ENCODE measurements around the gene KLC1. TPM values are rescaled to one million over a fixed set of nuclear protein-coding genes. Genes with fewer than 3 reads are reported as not detected.

The KLC1 gene
- total and polyA plus RNA-seq, 2 of the 13 experiments (the other 11 are each of a cell fraction or from before 2014, with no cell fraction given): 53.2 to 63.5 TPM

DNA sequence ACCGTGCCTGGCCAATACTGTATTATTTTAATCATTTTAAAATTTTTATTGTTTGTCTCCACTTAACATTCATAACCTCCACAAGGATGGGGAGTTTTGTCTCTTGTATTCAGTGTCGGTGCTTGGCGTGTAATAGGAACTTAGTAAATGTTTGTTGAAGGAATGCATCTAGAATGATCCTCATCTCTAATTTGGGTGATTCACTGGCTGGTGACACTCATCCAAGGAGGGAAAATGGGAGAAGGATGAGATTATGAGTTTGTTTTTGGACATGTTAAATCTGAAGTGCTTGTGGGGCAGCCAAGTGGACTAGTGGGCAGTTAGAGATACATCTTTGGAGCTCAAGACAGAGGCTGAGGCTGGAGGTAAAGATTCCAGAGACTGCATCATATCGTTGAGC lies 5.1 kb downstream of the KLC1 start:
- ChIA-PET CTCF (ENCODE audit: low intra/inter-chr PET ratio, low total read pairs) (no interaction called here), POLR2A (interaction anchor here (0.6 kb wide), 1 partner anchor 16 kb away, joined by 3 read pairs; no protein-coding TSS in a partner anchor)
- H2AFZ ChIP-seq (ENCODE audit: low read length): no peak overlapping the region
- H3K79me2 ChIP-seq (ENCODE audit: insufficient read depth, low read length): peaks cover 83% of the 10 kb centered on the region
- H3K27ac ChIP-seq (ENCODE audit: extremely low read length, insufficient read depth, low read length): no peak overlapping the region
- WGBS (ENCODE audit: low lambda C conversion rate): 96% methylated on average over 4 of the region's 4 CpGs
- ATAC-seq (no peak), DNase-seq (ENCODE audit: low spot score) (no peak), FAIRE-seq (no peak)
- H3K4me3 ChIP-seq (replicated peaks in 1 of 3; ENCODE audit: insufficient read depth in 1 of 3, low read depth in 2 of 3, low read length in 3 of 3): no peak overlapping the region
- in situ Hi-C loops (cut with HindIII; ENCODE audit: extremely low pct_ligation_motif_present, low pct_unique_long_range_greater_than_20kb): no loop called here
- H3K9ac ChIP-seq (ENCODE audit: insufficient read depth, low read depth, low read length): no peak overlapping the region
- H3K9me3 ChIP-seq (ENCODE audit: low read length): no peaks in the 10 kb centered on the region
- no peaks in the 10 kb centered on the region; a peak in 1 of 5 replicates for H3K27me3 ChIP-seq (ENCODE audit: control insufficient read depth in 1 of 2, insufficient read depth in 2 of 2, low read length in 2 of 2)
- H4K20me1 ChIP-seq (ENCODE audit: insufficient read depth, low read length): peaks cover 38% of the 10 kb centered on the region
- H3K4me2 ChIP-seq (ENCODE audit: low read depth, low read length): no peak overlapping the region
- intact Hi-C loops (cut with micrococcal nuclease; ENCODE audit: unreplicated experiment): no loop called here
- TF ChIP-seq, protein P1, sequence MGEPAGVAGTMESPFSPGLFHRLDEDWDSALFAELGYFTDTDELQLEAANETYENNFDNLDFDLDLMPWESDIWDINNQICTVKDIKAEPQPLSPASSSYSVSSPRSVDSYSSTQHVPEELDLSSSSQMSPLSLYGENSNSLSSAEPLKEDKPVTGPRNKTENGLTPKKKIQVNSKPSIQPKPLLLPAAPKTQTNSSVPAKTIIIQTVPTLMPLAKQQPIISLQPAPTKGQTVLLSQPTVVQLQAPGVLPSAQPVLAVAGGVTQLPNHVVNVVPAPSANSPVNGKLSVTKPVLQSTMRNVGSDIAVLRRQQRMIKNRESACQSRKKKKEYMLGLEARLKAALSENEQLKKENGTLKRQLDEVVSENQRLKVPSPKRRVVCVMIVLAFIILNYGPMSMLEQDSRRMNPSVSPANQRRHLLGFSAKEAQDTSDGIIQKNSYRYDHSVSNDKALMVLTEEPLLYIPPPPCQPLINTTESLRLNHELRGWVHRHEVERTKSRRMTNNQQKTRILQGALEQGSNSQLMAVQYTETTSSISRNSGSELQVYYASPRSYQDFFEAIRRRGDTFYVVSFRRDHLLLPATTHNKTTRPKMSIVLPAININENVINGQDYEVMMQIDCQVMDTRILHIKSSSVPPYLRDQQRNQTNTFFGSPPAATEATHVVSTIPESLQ (CRISPR knock-in tag; conservative IDR thresholded peaks at IDR 0.05): no peak
- no peak for TF ChIP-seq ZNF24 (IDR thresholded peaks at IDR 0.05)
- TF ChIP-seq, protein P2, sequence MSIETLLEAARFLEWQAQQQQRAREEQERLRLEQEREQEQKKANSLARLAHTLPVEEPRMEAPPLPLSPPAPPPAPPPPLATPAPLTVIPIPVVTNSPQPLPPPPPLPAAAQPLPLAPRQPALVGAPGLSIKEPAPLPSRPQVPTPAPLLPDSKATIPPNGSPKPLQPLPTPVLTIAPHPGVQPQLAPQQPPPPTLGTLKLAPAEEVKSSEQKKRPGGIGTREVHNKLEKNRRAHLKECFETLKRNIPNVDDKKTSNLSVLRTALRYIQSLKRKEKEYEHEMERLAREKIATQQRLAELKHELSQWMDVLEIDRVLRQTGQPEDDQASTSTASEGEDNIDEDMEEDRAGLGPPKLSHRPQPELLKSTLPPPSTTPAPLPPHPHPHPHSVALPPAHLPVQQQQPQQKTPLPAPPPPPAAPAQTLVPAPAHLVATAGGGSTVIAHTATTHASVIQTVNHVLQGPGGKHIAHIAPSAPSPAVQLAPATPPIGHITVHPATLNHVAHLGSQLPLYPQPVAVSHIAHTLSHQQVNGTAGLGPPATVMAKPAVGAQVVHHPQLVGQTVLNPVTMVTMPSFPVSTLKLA (IDR thresholded peaks at IDR 0.05): no peak
- TF ChIP-seq SPEN (CRISPR knock-in tag; IDR thresholded peaks at IDR 0.05; ENCODE audit: low read depth): no peak
- TF ChIP-seq ZSCAN22 (CRISPR knock-in tag; IDR thresholded peaks at IDR 0.05): no peak
- TF ChIP-seq, protein P3, sequence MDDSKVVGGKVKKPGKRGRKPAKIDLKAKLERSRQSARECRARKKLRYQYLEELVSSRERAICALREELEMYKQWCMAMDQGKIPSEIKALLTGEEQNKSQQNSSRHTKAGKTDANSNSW (CRISPR knock-in tag; IDR thresholded peaks at IDR 0.05; ENCODE audit: borderline replicate concordance): no peak
- TF ChIP-seq SALL1 (CRISPR knock-in tag; IDR thresholded peaks at IDR 0.05): no peak
- TF ChIP-seq RARA (CRISPR knock-in tag; IDR thresholded peaks at IDR 0.05): no peak
- TF ChIP-seq, protein P4, sequence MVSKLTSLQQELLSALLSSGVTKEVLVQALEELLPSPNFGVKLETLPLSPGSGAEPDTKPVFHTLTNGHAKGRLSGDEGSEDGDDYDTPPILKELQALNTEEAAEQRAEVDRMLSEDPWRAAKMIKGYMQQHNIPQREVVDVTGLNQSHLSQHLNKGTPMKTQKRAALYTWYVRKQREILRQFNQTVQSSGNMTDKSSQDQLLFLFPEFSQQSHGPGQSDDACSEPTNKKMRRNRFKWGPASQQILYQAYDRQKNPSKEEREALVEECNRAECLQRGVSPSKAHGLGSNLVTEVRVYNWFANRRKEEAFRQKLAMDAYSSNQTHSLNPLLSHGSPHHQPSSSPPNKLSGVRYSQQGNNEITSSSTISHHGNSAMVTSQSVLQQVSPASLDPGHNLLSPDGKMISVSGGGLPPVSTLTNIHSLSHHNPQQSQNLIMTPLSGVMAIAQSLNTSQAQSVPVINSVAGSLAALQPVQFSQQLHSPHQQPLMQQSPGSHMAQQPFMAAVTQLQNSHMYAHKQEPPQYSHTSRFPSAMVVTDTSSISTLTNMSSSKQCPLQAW (CRISPR knock-in tag; IDR thresholded peaks at IDR 0.05): no peak
- TF ChIP-seq, protein P5, sequence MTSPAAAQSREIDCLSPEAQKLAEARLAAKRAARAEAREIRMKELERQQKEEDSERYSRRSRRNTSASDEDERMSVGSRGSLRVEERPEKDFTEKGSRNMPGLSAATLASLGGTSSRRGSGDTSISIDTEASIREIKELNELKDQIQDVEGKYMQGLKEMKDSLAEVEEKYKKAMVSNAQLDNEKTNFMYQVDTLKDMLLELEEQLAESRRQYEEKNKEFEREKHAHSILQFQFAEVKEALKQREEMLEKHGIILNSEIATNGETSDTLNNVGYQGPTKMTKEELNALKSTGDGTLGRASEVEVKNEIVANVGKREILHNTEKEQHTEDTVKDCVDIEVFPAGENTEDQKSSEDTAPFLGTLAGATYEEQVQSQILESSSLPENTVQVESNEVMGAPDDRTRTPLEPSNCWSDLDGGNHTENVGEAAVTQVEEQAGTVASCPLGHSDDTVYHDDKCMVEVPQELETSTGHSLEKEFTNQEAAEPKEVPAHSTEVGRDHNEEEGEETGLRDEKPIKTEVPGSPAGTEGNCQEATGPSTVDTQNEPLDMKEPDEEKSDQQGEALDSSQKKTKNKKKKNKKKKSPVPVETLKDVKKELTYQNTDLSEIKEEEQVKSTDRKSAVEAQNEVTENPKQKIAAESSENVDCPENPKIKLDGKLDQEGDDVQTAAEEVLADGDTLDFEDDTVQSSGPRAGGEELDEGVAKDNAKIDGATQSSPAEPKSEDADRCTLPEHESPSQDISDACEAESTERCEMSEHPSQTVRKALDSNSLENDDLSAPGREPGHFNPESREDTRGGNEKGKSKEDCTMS (CRISPR knock-in tag; conservative IDR thresholded peaks at IDR 0.05): no peak
- TF ChIP-seq ZNF234 (CRISPR knock-in tag; conservative IDR thresholded peaks at IDR 0.05): no peak
- no peak for TF ChIP-seq SIX1 (CRISPR knock-in tag; IDR thresholded peaks at IDR 0.05; ENCODE audit: borderline replicate concordance)
- TF ChIP-seq, protein P6, sequence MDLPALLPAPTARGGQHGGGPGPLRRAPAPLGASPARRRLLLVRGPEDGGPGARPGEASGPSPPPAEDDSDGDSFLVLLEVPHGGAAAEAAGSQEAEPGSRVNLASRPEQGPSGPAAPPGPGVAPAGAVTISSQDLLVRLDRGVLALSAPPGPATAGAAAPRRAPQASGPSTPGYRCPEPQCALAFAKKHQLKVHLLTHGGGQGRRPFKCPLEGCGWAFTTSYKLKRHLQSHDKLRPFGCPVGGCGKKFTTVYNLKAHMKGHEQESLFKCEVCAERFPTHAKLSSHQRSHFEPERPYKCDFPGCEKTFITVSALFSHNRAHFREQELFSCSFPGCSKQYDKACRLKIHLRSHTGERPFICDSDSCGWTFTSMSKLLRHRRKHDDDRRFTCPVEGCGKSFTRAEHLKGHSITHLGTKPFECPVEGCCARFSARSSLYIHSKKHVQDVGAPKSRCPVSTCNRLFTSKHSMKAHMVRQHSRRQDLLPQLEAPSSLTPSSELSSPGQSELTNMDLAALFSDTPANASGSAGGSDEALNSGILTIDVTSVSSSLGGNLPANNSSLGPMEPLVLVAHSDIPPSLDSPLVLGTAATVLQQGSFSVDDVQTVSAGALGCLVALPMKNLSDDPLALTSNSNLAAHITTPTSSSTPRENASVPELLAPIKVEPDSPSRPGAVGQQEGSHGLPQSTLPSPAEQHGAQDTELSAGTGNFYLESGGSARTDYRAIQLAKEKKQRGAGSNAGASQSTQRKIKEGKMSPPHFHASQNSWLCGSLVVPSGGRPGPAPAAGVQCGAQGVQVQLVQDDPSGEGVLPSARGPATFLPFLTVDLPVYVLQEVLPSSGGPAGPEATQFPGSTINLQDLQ (CRISPR knock-in tag; IDR thresholded peaks at IDR 0.05): no peak
- no peak for TF ChIP-seq MBNL3 (CRISPR knock-in tag; conservative IDR thresholded peaks at IDR 0.05)
- TF ChIP-seq RBM22 (optimal IDR thresholded peaks at IDR 0.05; ENCODE audit: low read length): no peak
- H3K4me1 ChIP-seq (ENCODE audit: insufficient read depth, low read length): peaks cover 9% of the 10 kb centered on the region
- BruUV-seq (replicated peaks): no TSS peak
- peaks cover 0 to 10% of the 10 kb centered on the region in 2 experiments; a peak in 1 of 5 replicates for H3K36me3 ChIP-seq (replicated peaks in 1 of 2; ENCODE audit: control insufficient read depth in 1 of 2, insufficient read depth in 2 of 2, low read length in 2 of 2)

All from HepG2 (cell line).